Neural progenitor cell (in vitro differentiated cells): ENCODE results near the gene SAPCD2. TPM values are rescaled to one million over a fixed set of nuclear protein-coding genes. Genes with fewer than 3 reads are reported as not detected.

Source experiments
- DNase-seq: peaks from one replicate; pipeline ENCODE4 v3.0.0-alpha.2; 2016; ENCODE audit warnings: low spot score
- H2AFZ ChIP-seq: fragments of 200-600 bp; sonication (generic); replicated peaks from 2 replicates; pipeline ENCODE4 v1.6.1; 2016; ENCODE audit warnings: antibody characterized with exemption
- H3F3A ChIP-seq: fragments of 200-600 bp; sonication (generic); 2 replicates; pipeline ENCODE4 v1.6.1; 2016; ENCODE audit warnings: antibody characterized with exemption, low read depth
- H3K27ac ChIP-seq: fragments of 200-600 bp; sonication (generic); 2 replicates; pipeline ENCODE4 v1.5.1; 2016; ENCODE audit warnings: mild to moderate bottlenecking
- H3K27me3 ChIP-seq: fragments of 200-600 bp; sonication (generic); 2 replicates; pipeline ENCODE4 v1.6.1; 2016; ENCODE audit warnings: mild to moderate bottlenecking, moderate library complexity
- H3K36me3 ChIP-seq: fragments of 200-600 bp; sonication (generic); 2 replicates; pipeline ENCODE4 v1.5.1; 2016
- H3K4me1 ChIP-seq: fragments of 200-600 bp; sonication (generic); 2 replicates; pipeline ENCODE4 v1.6.1; 2016; ENCODE audit warnings: mixed run types
- H3K4me2 ChIP-seq: fragments of 200-600 bp; sonication (generic); 2 replicates; pipeline ENCODE4 v1.6.1; 2016
- H3K4me3 ChIP-seq: fragments of 200-600 bp; sonication (generic); 2 replicates; pipeline ENCODE4 v1.5.1; 2016
- H3K79me2 ChIP-seq: fragments of 200-600 bp; sonication (generic); 2 replicates; pipeline ENCODE4 v1.6.1; 2016; ENCODE audit warnings: low read depth
- H3K9ac ChIP-seq: fragments of 200-600 bp; sonication (generic); 2 replicates; pipeline ENCODE4 v1.6.1; 2016
- H3K9me3 ChIP-seq: fragments of 200-600 bp; sonication (generic); 2 replicates; pipeline ENCODE4 v1.5.1; 2016; ENCODE audit warnings: low read depth
- H4K20me1 ChIP-seq: fragments of 200-600 bp; sonication (generic); 2 replicates; pipeline ENCODE4 v1.6.1; 2016; ENCODE audit warnings: low read depth
- H3K27ac Mint-ChIP-seq: 3 replicates; pipeline ENCODE4 v1.8.0; 2021; ENCODE audit warnings: mixed read lengths
- H3K27me3 Mint-ChIP-seq: 2 replicates; pipeline ENCODE4 v1.8.0; 2022; ENCODE audit warnings: low read depth, mild to moderate bottlenecking, inconsistent platforms, moderate library complexity, mixed read lengths; ENCODE audit not compliant: insufficient read depth
- H3K36me3 Mint-ChIP-seq: 3 replicates; pipeline ENCODE4 v1.8.0; 2021; ENCODE audit warnings: mixed read lengths
- H3K4me1 Mint-ChIP-seq: 3 replicates; pipeline ENCODE4 v1.8.0; 2021; ENCODE audit warnings: mixed read lengths
- H3K4me3 Mint-ChIP-seq: 3 replicates; pipeline ENCODE4 v1.8.0; 2021; ENCODE audit warnings: mild to moderate bottlenecking, moderate library complexity, mixed read lengths
- H3K9me3 Mint-ChIP-seq: 3 replicates; pipeline ENCODE4 v1.8.0; 2020; ENCODE audit warnings: mixed read lengths
- EZH2 ChIP-seq: fragments of 200-600 bp; sonication (generic); IDR thresholded peaks from 2 replicates; pipeline ENCODE4 v1.6.1; 2017; ENCODE audit warnings: antibody characterized with exemption, mild to moderate bottlenecking, moderate library complexity
- EZH2phosphoT487 ChIP-seq: fragments of 200-600 bp; sonication (generic); IDR thresholded peaks from 2 replicates; pipeline ENCODE4 v1.6.1; 2017; ENCODE audit warnings: antibody characterized with exemption
- total RNA-seq: library from RNA; depleted of rRNA; stranded (reverse); fragments of >200 nt; gene quantifications from 2 replicates; pipeline ENCODE4 v1.2.3, GENCODE V29; 2015; ENCODE audit warnings: low replicate concordance
- TF ChIP-seq, protein P1 (sequence below): fragments of 200-600 bp; sonication (generic); IDR thresholded peaks from 2 replicates; pipeline ENCODE4 v1.5.1; 2017; ENCODE audit warnings: antibody characterized with exemption, mild to moderate bottlenecking

Gene SAPCD2
- total RNA-seq, 1 donor from 2014 or later: 5.7 TPM

DNA sequence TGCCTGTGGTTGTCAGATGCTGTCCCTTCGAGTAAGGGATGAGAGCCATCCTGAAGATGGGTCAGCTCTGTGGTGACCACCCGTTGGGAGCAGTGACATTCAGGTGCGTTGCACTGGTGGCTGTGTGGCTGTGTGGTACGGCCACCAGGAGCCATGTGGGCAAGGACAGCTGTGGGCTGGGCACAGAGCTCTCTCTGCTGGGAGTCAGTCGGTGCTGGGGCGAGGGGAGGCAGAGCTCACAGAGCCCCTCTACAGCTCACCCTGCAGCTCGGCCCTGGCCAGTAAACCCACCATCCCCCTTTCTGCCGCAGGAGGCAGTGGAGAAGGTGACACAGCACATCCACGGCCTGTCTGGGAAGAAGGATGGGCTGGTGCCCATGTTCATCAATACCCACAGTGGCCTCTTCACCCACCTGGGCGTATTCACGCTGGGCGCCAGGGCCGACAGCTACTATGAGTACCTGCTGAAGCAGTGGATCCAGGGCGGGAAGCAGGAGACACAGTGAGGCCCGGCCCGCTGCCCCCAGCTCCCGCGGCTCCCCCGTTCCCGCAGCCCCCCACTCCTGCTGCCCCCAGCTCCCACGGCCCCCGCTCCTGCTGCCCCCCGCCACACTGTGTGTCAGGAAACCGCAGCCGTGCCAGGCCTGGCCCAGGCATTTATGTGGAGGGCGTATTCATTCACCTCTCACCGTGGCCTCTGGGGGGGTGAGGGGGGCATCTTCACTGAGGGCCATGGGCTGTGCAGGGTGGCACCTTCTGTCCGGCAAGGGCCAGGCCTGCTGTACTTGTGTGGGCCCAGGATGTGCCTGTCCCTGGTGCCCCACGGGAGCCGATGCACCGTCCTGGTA lies 35.7 kb upstream of the SAPCD2 start:
- H3K27me3 Mint-ChIP-seq: peaks cover 5% of the 10 kb centered on the region
- no peak for TF ChIP-seq EZH2
- TF ChIP-seq, protein P1, sequence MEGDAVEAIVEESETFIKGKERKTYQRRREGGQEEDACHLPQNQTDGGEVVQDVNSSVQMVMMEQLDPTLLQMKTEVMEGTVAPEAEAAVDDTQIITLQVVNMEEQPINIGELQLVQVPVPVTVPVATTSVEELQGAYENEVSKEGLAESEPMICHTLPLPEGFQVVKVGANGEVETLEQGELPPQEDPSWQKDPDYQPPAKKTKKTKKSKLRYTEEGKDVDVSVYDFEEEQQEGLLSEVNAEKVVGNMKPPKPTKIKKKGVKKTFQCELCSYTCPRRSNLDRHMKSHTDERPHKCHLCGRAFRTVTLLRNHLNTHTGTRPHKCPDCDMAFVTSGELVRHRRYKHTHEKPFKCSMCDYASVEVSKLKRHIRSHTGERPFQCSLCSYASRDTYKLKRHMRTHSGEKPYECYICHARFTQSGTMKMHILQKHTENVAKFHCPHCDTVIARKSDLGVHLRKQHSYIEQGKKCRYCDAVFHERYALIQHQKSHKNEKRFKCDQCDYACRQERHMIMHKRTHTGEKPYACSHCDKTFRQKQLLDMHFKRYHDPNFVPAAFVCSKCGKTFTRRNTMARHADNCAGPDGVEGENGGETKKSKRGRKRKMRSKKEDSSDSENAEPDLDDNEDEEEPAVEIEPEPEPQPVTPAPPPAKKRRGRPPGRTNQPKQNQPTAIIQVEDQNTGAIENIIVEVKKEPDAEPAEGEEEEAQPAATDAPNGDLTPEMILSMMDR: no peak
- TF ChIP-seq EZH2phosphoT487: no peak
- no peaks in the 10 kb centered on the region for H3K36me3 ChIP-seq
- no peaks in the 10 kb centered on the region for H3K4me1 ChIP-seq
- H3K9me3 ChIP-seq: no peaks in the 10 kb centered on the region
- no peak overlapping the region for H3K27ac Mint-ChIP-seq
- no peak overlapping the region for H3K4me3 Mint-ChIP-seq
- no peaks in the 10 kb centered on the region for H3K4me1 Mint-ChIP-seq
- peaks cover 3% of the 10 kb centered on the region for H3K9me3 Mint-ChIP-seq
- H3K27ac ChIP-seq: no peak overlapping the region
- H2AFZ ChIP-seq: no peak overlapping the region
- H3K36me3 Mint-ChIP-seq: peaks cover 4% of the 10 kb centered on the region
- DNase-seq: no peak
- H3K79me2 ChIP-seq: no peaks in the 10 kb centered on the region
- H3F3A ChIP-seq: peaks cover 12% of the 10 kb centered on the region
- no peak overlapping the region for H3K4me3 ChIP-seq
- H4K20me1 ChIP-seq: no peaks in the 10 kb centered on the region
- H3K4me2 ChIP-seq: no peak overlapping the region
- no peak overlapping the region for H3K9ac ChIP-seq
- no peaks in the 10 kb centered on the region for H3K27me3 ChIP-seq

DNA sequence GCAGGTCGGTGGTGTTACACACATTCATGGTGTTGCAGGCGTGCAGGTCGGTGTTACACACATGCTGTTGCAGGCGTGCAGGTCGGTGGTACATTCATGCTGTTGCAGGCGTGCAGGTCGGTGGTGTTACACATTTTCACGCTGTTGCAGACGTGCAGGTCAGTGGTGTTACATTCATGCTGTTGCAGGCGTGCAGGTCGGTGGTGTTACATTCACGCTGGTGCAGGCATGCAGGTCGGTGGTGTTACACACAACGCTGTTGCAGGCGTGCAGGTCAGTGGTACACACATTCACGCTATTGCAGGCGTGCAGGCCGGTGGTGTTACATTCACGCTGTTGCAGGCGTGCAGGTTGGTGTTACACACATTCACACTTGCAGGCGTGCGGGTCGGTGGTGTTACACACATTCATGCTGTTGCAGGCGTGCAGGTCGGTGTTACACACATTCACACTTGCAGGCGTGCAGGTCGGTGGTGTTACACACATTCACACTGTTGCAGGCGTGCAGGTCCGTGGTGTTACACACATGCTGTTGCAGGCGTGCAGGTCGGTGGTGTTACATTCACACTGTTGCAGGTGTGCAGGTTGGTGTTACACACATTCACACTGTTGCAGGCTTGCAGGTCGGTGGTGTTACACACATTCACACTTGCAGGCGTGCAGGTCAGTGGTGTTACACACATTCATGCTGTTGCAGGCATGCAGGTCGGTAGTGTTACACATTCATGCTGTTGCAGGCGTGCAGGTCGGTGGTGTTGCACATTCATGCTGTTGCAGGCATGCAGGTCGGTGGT lies 33.0 kb upstream of the SAPCD2 start:
- H2AFZ ChIP-seq: no peak overlapping the region
- Mint-ChIP-seq H3K4me3 (no peak overlapping the region), H3K27me3 (peaks cover 7% of the 10 kb centered on the region), H3K27ac (no peak overlapping the region), H3K4me1 (no peaks in the 10 kb centered on the region), H3K36me3 (peaks cover 10% of the 10 kb centered on the region), H3K9me3 (peaks cover 3% of the 10 kb centered on the region)
- TF ChIP-seq EZH2 (no peak), EZH2phosphoT487 (no peak)
- TF ChIP-seq, protein P1: no peak
- no peak overlapping the region for H3K9ac ChIP-seq
- no peak overlapping the region for H3K27ac ChIP-seq
- H3K4me2 ChIP-seq: no peak overlapping the region
- H3K9me3 ChIP-seq: no peaks in the 10 kb centered on the region
- H3K36me3 ChIP-seq: no peaks in the 10 kb centered on the region
- H3K79me2 ChIP-seq: no peaks in the 10 kb centered on the region
- H3K27me3 ChIP-seq: no peaks in the 10 kb centered on the region
- peaks cover 12% of the 10 kb centered on the region for H3F3A ChIP-seq
- H3K4me1 ChIP-seq: no peaks in the 10 kb centered on the region
- DNase-seq: no peak
- H3K4me3 ChIP-seq: no peak overlapping the region
- H4K20me1 ChIP-seq: no peaks in the 10 kb centered on the region

DNA sequence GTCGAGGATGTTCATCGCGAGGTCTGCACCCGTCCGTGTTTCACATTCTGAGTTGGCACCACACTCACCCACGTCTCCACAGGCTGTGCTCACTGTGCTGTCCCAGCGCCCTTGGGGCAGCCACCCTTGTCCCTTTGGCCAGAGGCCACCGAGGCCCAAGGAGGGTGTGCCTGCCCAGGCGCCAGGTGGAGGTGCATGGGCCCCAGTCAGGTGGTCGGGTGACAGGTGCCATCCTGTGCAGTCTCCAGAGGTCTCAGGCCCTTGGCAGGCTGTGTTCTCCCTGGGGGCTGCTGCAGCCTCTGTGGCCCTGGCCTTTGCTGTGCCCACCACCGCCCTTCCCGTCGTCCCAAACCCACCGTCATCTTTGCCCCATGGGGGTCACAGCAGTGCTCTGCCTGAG lies 28.9 kb upstream of the SAPCD2 start:
- Histone ChIP-seq H3K4me2 (no peak overlapping the region), H3K4me1 (no peaks in the 10 kb centered on the region), H4K20me1 (no peaks in the 10 kb centered on the region), H3K36me3 (no peaks in the 10 kb centered on the region), H3F3A (peaks cover 12% of the 10 kb centered on the region), H3K9me3 (no peaks in the 10 kb centered on the region), H3K4me3 (no peak overlapping the region), H2AFZ (no peak overlapping the region), H3K9ac (no peak overlapping the region), H3K79me2 (no peaks in the 10 kb centered on the region), H3K27me3 (no peaks in the 10 kb centered on the region), H3K27ac (no peak overlapping the region)
- Mint-ChIP-seq H3K27ac (no peak overlapping the region), H3K9me3 (peaks cover 3% of the 10 kb centered on the region), H3K27me3 (peaks cover 4% of the 10 kb centered on the region), H3K4me3 (no peak overlapping the region), H3K36me3 (peaks cover 7% of the 10 kb centered on the region), H3K4me1 (no peaks in the 10 kb centered on the region)
- TF ChIP-seq, protein P1: no peak
- TF ChIP-seq EZH2: no peak
- no peak for TF ChIP-seq EZH2phosphoT487
- no peak for DNase-seq
